Neuron (in vitro differentiated cells): ENCODE results near the gene LRP1-AS.

Source experiments
- H2AFZ ChIP-seq: one replicate; pipeline ENCODE4 v1.6.1; 2013; ENCODE audit warnings: low read depth, mild to moderate bottlenecking, inconsistent platforms, low read length, moderate library complexity
- H3K27me3 ChIP-seq: one replicate; pipeline ENCODE4 v1.6.1; 2013; ENCODE audit warnings: low read length; ENCODE audit not compliant: insufficient read depth
- H3K36me3 ChIP-seq: one replicate; pipeline ENCODE4 v1.6.1; 2013; ENCODE audit warnings: low read length; ENCODE audit not compliant: insufficient read depth
- H3K4me1 ChIP-seq: one replicate; pipeline ENCODE4 v1.6.1; 2013; ENCODE audit warnings: low read length; ENCODE audit not compliant: insufficient read depth
- H3K4me3 ChIP-seq: 2 replicates; pipeline ENCODE4 v1.5.1; 2013; ENCODE audit warnings: mild to moderate bottlenecking, low read length, moderate library complexity
- H3K9me3 ChIP-seq: one replicate; pipeline ENCODE4 v1.6.1; 2013; ENCODE audit warnings: low read length

LRP1-AS gene

DNA sequence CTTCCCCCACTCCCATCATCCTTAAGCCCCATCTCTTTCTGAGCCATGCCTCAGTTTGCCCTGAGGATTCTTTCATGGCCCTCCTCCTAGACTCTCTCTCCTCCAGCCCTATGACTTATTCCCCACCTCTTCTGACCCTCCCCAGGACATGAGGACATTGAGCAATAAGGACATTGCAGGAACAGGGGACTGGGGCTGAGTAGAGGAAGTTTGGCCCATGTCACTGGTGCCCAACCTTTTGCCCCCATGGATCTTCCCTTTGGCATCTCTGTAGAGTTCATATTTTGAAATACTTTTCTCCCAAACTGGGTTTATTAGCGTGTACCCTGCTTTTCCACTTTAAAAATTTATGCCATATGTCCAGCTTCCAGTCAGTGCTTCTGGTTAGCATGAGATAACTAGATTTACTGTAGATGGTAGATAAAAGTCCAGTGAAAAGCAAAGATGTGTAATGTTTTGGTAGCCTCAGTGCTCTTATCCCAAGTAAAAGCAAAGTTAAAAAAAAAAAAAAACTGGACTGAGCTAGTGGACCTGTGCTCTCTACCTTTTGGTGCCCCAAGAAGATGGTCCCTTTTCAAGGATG lies 6.1 kb upstream of the LRP1-AS start:
- Histone ChIP-seq H3K4me3 (no peak overlapping the region), H3K9me3 (no peaks in the 10 kb centered on the region), H3K27me3 (no peaks in the 10 kb centered on the region), H3K4me1 (no peaks in the 10 kb centered on the region), H3K36me3 (peaks cover 78% of the 10 kb centered on the region), H2AFZ (no peak overlapping the region)

DNA sequence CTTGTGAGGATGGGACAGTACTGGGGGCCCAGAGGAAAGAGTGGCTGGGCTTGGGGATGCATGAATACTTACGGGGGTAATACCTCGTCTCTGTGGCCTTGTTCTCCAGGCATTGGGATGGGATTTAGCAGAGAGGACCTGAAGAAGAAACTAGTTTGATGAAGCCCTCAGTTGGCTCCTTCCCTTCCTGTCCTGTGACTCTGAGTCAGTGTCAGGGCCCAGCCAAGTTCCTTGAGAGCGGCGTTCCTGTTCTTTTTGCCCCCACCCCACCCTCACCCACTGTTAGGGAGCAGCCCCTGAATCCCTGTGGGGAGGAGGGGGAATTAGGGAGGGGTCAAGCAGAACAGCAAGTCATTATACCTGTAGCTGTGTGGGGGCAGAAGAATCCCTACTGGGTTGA lies 5.2 kb upstream of the LRP1-AS start:
- H3K36me3 ChIP-seq = peaks cover 78% of the 10 kb centered on the region
- no peaks in the 10 kb centered on the region for H3K9me3 ChIP-seq
- H2AFZ ChIP-seq = no peak overlapping the region
- H3K4me3 ChIP-seq = no peak overlapping the region
- peaks cover 2% of the 10 kb centered on the region for H3K4me1 ChIP-seq
- H3K27me3 ChIP-seq = no peaks in the 10 kb centered on the region

DNA sequence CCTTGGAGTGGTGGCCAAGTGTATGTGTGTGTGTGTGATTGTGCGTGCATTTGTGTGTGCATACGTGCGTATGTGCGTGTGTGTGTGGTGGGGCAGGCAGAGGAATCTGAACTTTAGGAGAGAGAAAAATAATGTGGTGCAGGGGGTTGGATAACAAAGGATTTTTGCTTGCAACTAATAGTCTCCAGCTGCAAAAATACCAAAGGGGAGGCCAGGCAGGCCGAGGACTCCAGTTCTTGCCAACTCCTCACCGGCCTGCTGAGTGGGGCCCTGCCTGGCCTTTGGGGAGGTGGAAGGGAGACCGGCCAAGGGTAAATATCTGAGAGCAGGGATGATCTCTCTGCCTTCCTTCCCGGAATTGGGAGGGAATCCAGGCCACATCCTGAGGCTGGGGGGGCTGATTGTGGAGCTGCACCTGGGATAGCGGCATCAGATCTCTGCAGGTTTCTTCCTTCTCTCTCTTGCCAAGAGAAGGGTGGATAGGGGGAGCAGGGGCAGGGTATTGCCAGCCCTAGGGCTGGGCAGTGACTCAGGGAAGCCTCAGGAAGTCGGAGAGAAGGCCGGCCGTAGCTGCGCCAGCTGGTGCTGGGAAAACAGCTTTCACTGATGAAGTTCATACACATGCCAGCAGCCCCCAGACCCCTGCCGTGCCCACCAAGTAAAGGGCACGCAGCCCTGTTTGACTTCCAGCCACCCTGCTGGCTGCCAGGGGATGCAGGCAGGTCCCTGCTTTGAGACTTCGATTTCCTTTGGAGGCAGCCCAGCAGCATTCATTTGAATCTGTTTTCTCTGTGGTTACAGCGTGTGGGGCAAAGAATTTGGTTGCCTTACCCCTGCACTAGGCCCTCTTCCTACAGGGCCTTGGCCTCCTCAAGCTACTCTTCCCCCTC lies 4.6 kb upstream of the LRP1-AS start:
- H2AFZ ChIP-seq = no peak overlapping the region
- no peaks in the 10 kb centered on the region for H3K9me3 ChIP-seq
- no peak overlapping the region for H3K4me3 ChIP-seq
- H3K27me3 ChIP-seq = no peaks in the 10 kb centered on the region
- peaks cover 8% of the 10 kb centered on the region for H3K4me1 ChIP-seq
- peaks cover 75% of the 10 kb centered on the region for H3K36me3 ChIP-seq

DNA sequence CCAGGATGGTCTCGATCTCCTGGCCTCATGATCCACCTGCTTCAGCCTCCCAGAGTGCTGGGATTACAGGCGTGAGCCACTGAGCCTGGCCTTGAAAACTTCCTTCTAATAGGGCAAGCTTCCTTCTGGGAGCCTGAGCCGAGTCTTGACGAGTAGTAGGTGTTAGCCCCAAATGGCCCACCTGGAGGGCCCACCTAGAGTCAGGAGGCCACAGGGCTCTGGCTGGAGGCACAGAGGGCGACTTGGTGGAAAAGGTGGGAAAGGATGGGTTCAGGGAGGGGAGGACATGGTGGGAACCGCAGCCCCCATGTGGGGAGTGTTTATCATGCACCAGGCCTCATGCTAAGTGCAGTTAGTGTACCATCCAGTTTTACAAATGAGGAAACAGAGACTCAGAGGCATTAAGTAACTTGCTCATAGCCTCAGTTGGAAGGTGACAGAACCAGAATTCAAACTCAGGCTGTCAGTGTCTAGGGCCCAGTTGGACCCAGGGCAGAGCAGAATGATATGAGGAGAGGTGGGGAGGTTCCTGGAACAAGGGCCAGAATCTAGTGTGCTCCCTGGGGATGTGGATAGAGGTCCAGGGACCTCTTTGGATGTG lies 3.1 kb upstream of the LRP1-AS start:
- H2AFZ ChIP-seq = no peak overlapping the region
- peaks cover 68% of the 10 kb centered on the region for H3K36me3 ChIP-seq
- H3K9me3 ChIP-seq = no peaks in the 10 kb centered on the region
- no peaks in the 10 kb centered on the region for H3K27me3 ChIP-seq
- H3K4me3 ChIP-seq = no peak overlapping the region
- peaks cover 16% of the 10 kb centered on the region for H3K4me1 ChIP-seq

DNA sequence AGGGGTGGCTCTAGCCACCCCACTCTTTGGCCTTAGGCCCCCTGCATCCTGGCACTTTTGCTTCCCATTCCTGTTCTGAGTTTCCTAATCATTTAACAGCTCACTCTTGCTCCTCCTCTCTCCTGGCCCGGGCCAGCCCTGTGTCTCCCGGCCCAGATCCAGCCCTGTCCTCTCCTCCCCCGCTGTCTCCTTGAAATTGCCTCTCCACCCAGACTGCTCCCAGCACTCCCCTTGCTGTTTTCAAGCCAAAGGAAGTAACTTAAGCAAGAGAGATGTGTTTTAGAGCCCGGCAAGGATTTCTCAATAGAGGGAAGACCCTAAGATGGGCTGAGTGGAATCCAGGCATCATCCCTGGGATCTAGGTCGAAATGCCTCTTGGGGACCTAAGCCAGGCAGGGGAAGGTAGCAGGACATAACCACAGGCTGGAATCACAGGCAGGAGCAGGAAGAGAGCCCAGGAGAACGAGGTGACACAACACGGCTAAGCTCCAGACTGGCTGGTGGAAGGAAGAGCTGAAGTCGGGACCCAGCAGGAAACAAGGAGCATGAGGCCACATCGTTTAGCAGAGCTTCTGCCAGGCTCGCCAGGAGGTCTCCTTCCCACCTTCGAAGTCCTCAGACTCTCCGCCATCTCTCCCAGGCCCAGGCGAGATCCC lies 2.0 kb upstream of the LRP1-AS start:
- no peaks in the 10 kb centered on the region for H3K27me3 ChIP-seq
- no peak overlapping the region for H3K4me3 ChIP-seq
- no peak overlapping the region for H2AFZ ChIP-seq
- H3K9me3 ChIP-seq = no peaks in the 10 kb centered on the region
- peaks cover 68% of the 10 kb centered on the region for H3K36me3 ChIP-seq
- peaks cover 16% of the 10 kb centered on the region for H3K4me1 ChIP-seq

DNA sequence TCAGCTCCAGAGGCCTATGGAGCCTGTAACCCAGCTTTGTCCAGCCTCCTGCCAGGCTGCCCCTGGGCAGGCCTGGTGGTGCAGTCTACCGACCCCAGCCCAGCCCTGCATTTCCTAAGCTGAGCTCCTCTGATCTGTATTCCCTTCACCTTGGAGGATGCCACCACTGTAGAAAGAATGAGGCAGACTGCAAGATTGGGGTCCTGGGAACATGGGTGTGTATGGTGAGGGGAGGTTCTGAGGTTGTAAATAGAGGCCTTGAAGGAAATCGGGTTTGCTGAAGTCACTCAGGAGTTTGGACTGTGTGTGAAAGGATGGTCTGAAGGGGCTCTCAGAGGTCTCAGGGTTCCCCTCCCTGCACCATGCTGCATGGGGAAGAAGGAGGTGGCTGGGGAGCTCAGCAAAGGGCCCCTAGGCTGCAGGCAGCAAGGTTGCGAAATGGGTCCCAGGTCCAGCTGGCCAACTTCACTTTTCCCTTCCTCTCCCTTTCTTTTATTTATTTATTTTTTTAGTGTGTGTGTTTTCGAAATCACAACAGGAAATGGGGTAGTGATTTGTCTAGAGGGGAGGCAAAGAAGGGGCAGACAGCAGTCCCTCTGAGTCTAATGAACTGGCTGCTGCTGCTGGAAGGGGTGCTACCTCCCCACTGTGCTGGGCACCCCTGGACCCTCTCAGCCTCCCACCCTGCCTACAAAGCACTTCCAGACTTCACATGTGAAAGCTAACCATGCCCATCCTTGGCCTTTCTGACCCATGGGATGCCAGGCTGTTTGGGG lies 1.2 kb upstream of the LRP1-AS start:
- H3K4me1 ChIP-seq = peaks cover 16% of the 10 kb centered on the region
- no peak overlapping the region for H3K4me3 ChIP-seq
- no peaks in the 10 kb centered on the region for H3K9me3 ChIP-seq
- no peak overlapping the region for H2AFZ ChIP-seq
- H3K27me3 ChIP-seq = no peaks in the 10 kb centered on the region
- H3K36me3 ChIP-seq = peaks cover 67% of the 10 kb centered on the region

DNA sequence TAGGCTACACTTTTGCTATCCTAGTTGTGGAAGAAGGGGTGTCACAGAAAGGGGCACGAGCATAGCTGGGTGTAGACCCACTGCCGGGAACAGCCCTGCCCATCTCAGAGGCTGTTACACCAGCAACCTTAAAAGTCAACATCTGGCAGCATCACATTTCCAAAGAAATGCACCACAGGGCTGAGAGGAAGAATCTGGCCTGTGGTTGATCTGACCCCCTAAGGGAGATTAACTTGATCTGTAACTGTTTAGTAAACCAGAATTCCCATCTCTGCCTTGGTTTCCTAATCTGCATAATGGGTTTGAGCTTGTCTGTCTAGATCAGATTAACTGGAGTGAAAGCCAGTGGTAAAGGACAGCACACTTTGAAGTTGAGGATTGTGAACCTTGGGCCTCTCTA lies 1.3 kb downstream of the LRP1-AS start:
- H3K27me3 ChIP-seq = no peaks in the 10 kb centered on the region
- H3K9me3 ChIP-seq = no peaks in the 10 kb centered on the region
- no peak overlapping the region for H3K4me3 ChIP-seq
- no peak overlapping the region for H2AFZ ChIP-seq
- H3K4me1 ChIP-seq = peaks cover 23% of the 10 kb centered on the region
- peaks cover 80% of the 10 kb centered on the region for H3K36me3 ChIP-seq

DNA sequence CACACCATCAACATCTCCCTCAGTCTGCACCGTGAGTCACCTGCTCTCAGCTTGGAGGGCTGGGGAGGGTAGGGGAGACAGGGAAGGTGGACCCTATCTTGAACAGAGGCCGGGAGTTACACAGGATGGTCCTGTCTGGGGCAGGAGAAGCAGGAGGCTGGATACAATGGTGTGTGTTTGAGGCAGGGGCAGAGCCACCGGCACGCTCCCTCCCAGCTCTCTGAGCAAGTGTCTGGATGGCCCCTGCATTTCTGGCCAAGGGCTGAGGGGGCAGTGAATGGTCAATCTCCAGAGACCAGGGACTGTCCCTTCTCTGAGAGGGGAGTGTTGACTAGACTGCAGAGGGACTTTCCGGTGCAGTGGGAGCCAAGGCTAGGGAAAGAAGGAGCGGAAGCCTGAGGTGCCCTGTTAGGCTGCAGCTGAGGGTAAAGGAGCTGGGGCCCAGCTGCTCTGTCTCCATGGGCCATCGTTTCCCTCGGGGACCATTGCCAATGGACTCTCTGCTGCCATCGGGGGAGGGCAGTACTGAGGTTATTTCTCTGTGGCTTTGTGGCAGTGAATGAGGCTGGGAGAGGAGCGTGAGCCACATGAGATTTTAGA lies 1.9 kb downstream of the LRP1-AS start:
- no peak overlapping the region for H2AFZ ChIP-seq
- H3K27me3 ChIP-seq = no peaks in the 10 kb centered on the region
- no peak overlapping the region for H3K4me3 ChIP-seq
- H3K36me3 ChIP-seq = peaks cover 77% of the 10 kb centered on the region
- no peaks in the 10 kb centered on the region for H3K9me3 ChIP-seq
- peaks cover 23% of the 10 kb centered on the region for H3K4me1 ChIP-seq

DNA sequence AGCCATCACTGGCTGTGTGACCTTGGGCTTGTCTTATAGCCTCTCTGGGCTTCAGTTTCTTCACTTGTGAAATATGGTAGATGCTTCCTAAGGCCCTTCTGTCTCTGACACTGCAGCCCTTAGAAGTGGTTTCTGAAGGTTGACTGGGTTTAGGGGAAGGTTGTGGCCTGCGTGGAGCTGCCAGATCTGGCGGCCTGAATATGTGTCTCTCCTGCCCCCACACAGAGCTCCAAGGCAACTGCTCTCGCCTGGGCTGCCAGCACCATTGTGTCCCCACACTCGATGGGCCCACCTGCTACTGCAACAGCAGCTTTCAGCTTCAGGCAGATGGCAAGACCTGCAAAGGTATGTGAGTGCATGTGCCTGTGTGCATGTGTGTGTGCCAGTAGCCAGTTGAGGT lies 4.0 kb downstream of the LRP1-AS start:
- Histone ChIP-seq H3K27me3 (no peaks in the 10 kb centered on the region), H3K9me3 (no peaks in the 10 kb centered on the region)

DNA sequence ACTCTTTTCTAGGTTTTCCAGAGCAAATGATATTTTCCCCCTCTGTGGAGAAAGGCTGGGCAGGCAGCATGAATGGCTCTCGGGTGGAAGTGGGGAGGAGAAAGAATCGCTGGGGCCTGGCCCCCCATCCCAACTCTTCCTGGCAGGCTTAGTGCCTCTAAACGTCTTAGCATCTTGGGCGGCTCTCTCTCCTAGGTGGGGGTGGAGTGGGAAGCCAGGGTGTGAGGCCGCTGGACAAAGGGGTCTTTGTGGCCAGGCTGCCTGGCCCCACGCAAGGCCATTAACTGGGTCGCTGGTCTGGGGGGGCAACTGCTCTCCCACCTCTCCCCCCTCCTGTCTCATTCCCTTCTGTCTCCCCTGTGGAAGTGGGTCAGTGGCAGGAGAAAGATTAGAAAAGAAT lies 4.7 kb downstream of the LRP1-AS start:
- Histone ChIP-seq H3K36me3 (peaks cover 82% of the 10 kb centered on the region), H2AFZ (no peak overlapping the region), H3K4me1 (peaks cover 22% of the 10 kb centered on the region), H3K4me3 (no peak overlapping the region), H3K27me3 (no peaks in the 10 kb centered on the region), H3K9me3 (no peaks in the 10 kb centered on the region)

More for the DNA sequence above, 4.0 kb downstream of the LRP1-AS start:
- H3K36me3 ChIP-seq = peaks cover 82% of the 10 kb centered on the region
- H3K4me1 ChIP-seq = peaks cover 23% of the 10 kb centered on the region
- H2AFZ ChIP-seq = no peak overlapping the region
- H3K4me3 ChIP-seq = no peak overlapping the region

DNA sequence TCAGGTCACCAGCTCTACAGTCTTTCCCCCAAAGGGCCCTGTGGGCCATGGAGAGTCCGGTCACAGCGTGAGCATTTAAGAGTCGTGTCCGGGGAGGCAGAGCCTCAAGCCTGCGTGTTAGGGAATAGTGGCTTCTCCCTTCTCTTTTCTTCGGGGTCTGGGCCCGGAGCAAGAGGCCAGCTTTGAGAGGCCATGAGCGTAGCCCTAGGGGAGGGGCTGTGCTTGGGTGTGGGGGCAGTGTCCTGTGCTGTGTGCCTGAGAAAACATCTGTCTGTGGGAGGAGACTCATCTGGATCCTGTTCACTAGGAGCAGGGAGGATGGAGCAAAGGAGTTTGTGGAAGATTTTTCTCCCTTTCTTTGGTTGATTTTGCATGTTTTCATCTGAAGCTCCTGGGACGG lies 5.3 kb downstream of the LRP1-AS start:
- Histone ChIP-seq H3K36me3 (peaks cover 81% of the 10 kb centered on the region), H3K4me3 (no peak overlapping the region), H2AFZ (no peak overlapping the region), H3K27me3 (no peaks in the 10 kb centered on the region), H3K4me1 (peaks cover 16% of the 10 kb centered on the region), H3K9me3 (no peaks in the 10 kb centered on the region)

DNA sequence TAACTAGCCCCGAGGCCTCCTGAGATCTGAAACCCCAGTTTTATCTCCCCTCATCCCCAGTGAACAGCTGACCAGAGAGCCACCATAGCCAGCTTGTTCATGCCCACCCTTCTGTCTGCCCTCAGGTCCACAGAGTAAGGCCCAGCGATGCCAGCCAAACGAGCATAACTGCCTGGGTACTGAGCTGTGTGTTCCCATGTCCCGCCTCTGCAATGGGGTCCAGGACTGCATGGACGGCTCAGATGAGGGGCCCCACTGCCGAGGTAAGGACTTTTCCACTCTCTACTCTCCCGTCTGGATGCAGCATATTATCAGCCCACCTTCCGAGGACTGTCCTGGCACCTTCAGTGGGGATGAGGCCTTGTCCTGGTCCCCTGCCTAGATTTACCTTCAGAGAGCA lies 6.2 kb downstream of the LRP1-AS start:
- peaks cover 80% of the 10 kb centered on the region for H3K36me3 ChIP-seq
- H2AFZ ChIP-seq = no peak overlapping the region
- no peaks in the 10 kb centered on the region for H3K9me3 ChIP-seq
- no peak overlapping the region for H3K4me3 ChIP-seq
- H3K4me1 ChIP-seq = peaks cover 12% of the 10 kb centered on the region
- no peaks in the 10 kb centered on the region for H3K27me3 ChIP-seq
